ENCODE measurements around the gene SMAD3. TPM values are rescaled to one million over a fixed set of nuclear protein-coding genes. Genes with fewer than 3 reads are reported as not detected.
"Not testable (repeated sequence)": the region's sequence is repeated elsewhere in the genome, so short reads cannot be mapped to it uniquely, and the experiment has no call there.

The SMAD3 gene
- total RNA-seq (2014; rRNA removed; shearing (Covaris generic)), result 32.6 and 46.7 TPM in 2 replicates

GRCh38 chr15:67065531-67066005, at the start of gene SMAD3:
Gene SMAD3, plus strand, starts transcription at chr15:67065602. Its CDS starts 553 bp downstream, at chr15:67066155.
- DNase-seq (ENCODE audit: low read depth), result peak; percentile 89

- no peak for DNase-seq (ENCODE audit: low read depth)
These were observed 48.1 kb upstream of the SMAD3 start for GRCh38 chr15:67017311-67017710.

DNA sequence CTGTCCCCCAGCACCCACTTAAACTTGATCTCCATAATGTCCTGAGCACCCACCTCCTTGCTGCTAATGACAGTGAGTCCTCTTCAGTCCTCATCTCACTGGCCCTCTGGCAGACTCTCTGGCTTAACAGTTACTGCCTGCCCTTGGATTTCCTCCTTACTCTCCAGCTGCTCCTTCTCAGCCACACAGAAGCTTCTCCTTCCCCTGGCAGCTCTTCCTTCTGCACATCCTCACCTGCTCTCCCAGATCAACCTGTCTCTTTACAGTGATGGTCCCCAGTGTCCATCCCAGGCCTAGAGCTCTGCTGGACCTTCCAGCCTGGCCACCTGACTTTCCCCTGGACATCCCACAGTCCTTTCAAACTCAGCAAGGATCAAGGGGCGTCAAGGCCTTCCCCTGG, 47.4 kb upstream of the SMAD3 start:
- no peak for DNase-seq (ENCODE audit: low read depth)

- DNase-seq (ENCODE audit: low read depth), result no peak
These were observed 47.0 kb upstream of the SMAD3 start for GRCh38 chr15:67018441-67018840.

DNA sequence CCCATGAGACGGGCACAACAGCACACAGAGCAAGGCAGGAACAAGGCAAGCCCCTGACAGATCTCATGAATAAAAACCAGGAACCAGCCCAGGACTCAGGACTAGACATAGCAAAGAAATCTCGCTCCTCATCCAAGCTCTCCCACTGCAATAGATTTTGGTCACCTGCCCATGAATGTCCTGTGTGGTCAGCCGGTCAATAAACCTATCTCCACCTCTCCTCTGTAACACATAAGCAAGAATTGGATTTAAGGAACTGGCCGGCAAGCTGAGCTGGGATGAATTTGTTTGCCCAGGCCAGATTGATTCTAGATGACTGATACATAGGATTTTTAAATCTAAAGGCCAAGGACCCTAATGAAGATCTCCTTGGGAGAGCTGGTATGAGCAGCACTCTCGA, 46.3 kb upstream of the SMAD3 start:
- DNase-seq (ENCODE audit: low read depth), result no peak

GRCh38 chr15:67019884-67020520, 45.4 kb upstream of the SMAD3 start:
- no peak for DNase-seq (ENCODE audit: low read depth)

DNA sequence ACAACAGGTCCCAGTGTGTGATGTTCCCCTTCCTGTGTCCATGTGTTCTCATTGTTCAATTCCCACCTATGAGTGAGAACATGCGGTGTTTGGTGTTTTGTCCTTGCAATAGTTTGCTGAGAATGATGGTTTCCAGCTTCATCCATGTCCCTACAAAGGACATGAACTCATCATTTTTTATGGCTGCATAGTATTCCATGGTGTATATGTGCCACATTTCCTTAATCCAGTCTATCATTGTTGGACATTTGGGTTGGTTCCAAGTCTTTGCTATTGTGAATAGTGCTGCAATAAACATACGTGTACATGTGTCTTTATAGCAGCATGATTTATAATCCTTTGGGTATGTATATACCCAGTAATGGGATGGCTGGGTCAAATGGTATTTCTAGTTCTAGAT, 44.7 kb upstream of the SMAD3 start:
- not testable (repeated sequence) for DNase-seq (ENCODE audit: low read depth)

DNA sequence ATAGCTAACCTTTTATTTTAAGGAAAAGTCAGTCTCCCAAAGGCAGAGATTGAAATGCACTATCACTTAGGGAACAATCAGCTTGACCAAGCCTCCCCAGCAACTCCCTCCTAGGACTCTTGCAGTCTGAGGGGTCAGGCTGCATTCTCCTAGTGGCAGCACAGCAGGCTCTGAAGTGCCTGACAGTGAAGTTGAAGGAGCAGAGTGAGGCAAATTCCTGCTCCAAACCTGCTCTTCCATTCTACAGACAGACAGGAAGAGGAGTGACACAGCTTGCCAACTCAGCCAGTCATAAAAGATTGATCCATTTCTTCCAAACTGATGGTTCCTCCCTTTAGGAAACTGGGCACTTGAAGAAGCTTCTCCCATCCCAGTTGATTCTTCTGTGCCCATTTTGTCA, 43.9 kb upstream of the SMAD3 start:
- DNase-seq (ENCODE audit: low read depth), result no peak

DNA sequence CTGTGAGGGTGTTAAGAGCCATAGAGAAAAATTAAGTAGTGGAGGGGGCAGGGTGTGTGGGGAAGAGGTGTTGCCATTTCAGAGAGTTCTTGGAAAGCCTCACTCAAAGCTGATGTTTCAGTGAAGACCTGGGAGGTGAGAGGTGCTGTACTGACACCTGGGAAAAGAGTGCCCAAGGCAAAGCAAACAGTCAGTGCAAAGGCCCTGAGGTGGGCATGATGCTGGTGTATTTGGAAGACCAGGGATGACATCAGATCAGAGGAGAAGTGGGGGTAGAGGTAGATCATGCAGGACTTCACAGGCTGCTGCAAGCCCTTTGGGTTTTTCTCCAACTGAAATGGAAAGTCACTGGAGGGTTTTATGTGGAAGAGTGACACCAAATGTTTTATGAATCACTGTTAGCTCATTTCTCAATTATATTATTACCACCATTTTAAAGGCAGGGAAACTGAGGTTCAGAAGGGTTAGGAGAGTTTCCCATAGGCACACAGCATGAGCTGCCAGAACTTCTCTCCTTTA, 42.8 kb upstream of the SMAD3 start:
- DNase-seq (ENCODE audit: low read depth), result peak; percentile 36

GRCh38 chr15:67023517-67024313, 41.7 kb upstream of the SMAD3 start:
- peak; percentile 50 for DNase-seq (ENCODE audit: low read depth)

- DNase-seq (ENCODE audit: low read depth), result peak; percentile 97
These were observed 40.9 kb upstream of the SMAD3 start for GRCh38 chr15:67024314-67024997.

GRCh38 chr15:67024998-67025368, 40.4 kb upstream of the SMAD3 start:
- no peak for DNase-seq (ENCODE audit: low read depth)

DNA sequence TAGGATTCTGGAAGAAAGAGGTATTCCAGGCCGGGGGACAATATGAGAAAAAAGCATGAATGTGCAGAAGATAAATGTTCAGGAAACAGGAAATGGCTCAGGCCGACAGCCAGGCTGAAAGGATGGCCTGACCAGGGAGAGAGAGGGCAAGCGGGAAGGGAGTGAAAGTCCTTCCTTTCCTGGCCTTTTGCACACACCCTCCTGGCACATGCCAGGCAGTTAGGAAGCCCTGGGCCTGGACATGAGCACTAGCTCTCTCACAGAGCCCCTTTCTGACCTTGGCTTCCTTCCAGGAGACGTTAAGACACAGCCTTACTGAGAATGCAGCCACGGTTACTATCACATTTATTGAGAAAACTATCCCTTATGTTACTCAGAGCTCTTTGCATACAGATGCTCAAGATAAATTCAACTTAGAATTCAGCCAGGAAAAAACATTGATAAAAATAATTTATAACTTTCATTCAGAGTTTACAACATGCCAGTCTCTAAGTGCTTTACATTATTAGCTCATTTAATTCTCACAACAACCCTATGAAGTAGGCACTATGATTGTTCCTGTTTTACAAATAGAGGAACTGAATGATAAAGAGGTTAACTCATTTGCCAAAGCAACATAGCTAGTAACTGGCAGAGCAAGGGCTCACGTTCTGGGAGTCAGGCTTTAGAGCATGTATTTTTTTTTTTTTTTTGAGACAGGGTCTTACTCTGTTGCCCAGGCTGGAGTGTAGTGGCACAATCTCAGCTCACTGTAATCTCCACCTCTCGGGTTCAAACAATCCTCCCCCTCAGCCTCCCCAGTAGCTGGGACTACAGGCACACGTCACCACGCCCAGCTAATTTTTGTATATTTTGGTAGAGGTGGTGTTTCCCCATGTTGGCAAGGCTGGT, 39.4 kb upstream of the SMAD3 start:
- DNase-seq (ENCODE audit: low read depth), result peak; percentile 91

DNA sequence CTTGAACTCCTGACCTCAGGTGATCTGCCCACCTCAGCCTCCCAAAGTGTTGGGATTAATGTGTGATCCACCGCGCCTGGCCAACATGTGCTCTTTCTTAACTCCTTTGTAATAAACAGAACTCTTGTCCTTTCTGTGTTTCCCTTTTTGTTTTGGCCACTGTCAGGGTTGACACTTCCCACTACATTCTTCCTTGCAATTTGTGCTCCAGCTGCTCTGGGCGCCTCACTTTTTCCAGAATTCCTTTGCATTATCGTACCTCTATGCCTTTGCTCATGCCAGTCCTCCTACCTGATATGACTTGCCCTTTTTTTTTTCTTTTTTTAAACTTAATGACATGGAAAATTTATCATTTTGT, 38.8 kb upstream of the SMAD3 start:
- DNase-seq (ENCODE audit: low read depth), result no peak

- DNase-seq (ENCODE audit: low read depth), result not testable (repeated sequence)
These were observed 37.0 kb upstream of the SMAD3 start for GRCh38 chr15:67028440-67028839.

GRCh38 chr15:67030036-67030762, 35.2 kb upstream of the SMAD3 start:
- no peak for DNase-seq (ENCODE audit: low read depth)

DNA sequence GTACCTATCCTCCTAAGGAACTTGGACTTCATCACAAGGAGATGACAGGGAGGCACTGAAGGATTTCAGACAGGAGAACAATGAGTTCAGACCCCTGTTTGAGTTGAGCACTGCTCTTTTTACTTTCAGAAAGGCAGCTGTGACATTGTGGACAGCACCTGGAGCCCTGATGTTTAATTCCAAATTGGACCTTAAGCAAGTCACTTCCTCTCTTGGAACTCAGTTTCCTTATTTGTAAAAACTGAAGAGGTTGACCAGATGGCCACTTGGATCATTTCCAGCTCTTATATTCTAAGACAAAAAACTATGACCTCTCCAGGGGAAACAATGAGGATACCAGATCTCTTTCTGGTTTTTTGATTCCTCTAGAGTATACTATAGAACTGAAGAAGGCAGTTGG, 34.1 kb upstream of the SMAD3 start:
- no peak for DNase-seq (ENCODE audit: low read depth)

DNA sequence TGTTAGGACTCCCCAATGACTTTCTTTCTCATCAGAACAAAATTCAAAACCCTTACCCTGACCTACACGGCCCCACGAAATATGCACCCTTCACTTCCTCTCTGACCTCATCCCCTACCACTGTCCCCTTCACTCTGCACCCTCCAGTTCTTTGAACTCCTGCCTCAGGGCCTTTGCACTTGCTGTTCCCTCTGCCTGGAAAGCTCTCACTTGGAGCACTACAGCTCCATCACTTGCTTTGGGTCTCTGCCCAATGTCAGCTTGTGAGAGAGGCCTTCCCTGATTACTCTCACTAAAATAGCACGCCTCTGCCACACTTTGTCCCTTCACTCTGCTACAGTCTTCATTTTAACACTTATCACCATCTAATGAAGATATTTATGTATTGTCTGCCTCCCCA, 32.8 kb upstream of the SMAD3 start:
- no peak for DNase-seq (ENCODE audit: low read depth)

- no peak for DNase-seq (ENCODE audit: low read depth)
These were observed 32.4 kb upstream of the SMAD3 start for GRCh38 chr15:67033012-67033411.

- DNase-seq (ENCODE audit: low read depth), result no peak
These were observed 31.8 kb upstream of the SMAD3 start for GRCh38 chr15:67033571-67034044.

GRCh38 chr15:67035886-67036285, 29.5 kb upstream of the SMAD3 start:
- no peak for DNase-seq (ENCODE audit: low read depth)
